GM12878 (cell line): Measurements from ENCODE around the gene REXO1. TPM values are rescaled to one million over a fixed set of nuclear protein-coding genes. Genes with fewer than 3 reads are reported as not detected.
"Not testable (repeated sequence)": the region's sequence is repeated elsewhere in the genome, so short reads cannot be mapped to it uniquely, and the experiment has no call there.

ENCODE experiments used
- ATAC-seq: fragments of 200-7000 bp; cut with Tn5 transposase; 3 replicates; pipeline ENCODE4 v1.9.1; 2020; ENCODE audit warnings: mild to moderate bottlenecking, moderate library complexity
- BruUV-seq: library from RNA; stranded (reverse); fragments of 400-500 nt; replicated peaks from 2 replicates; lab custom pipeline; 2021; lab: Mats Ljungman, UMichigan
- CTCF ChIA-PET: fragments of 300-600 bp; sonication (Branson Sonifier 250); formaldehyde crosslinking; extraction: SDS; loops from one replicate; lab custom pipeline; 2021; ENCODE audit warnings: inconsistent platforms; lab: Yijun Ruan, JAX
- POLR2A ChIA-PET: fragments of 350-600 bp; formaldehyde crosslinking; extraction: SDS; loops from one replicate; lab custom pipeline; 2021; ENCODE audit warnings: inconsistent platforms; lab: Charles Lee
- RAD21 ChIA-PET: fragments of 300-600 bp; sonication (Branson Sonifier 250); formaldehyde crosslinking; loops from one replicate; lab custom pipeline; 2023; ENCODE audit warnings: antibody characterized with exemption; ENCODE audit not compliant: unreplicated experiment; lab: Charles Lee
- SMC1A ChIA-PET: fragments of 300-600 bp; sonication (Branson Sonifier 250); formaldehyde crosslinking; loops from one replicate; lab custom pipeline; 2023; ENCODE audit not compliant: unreplicated experiment, uncharacterized antibody; lab: Charles Lee
- DNase-seq: peaks from one replicate; pipeline ENCODE4 v3.0.0-alpha.2; 2011; ENCODE audit warnings: low read depth, low spot score
- FAIRE-seq: peaks from 3 replicates; lab custom pipeline; 2011; peaks lifted over from hg19 to GRCh38; lab: Jason Lieb, UNC
- H2AFZ ChIP-seq: 2 replicates; pipeline ENCODE4 v1.6.0; 2011; ENCODE audit warnings: low read depth, low read length, control low read depth; ENCODE audit not compliant: control insufficient read depth
- H3K27ac ChIP-seq: 2 replicates; pipeline ENCODE4 v1.5.1; 2011; ENCODE audit warnings: control low read depth; ENCODE audit not compliant: control insufficient read depth, insufficient read depth
- H3K27me3 ChIP-seq, 2 experiments: replicated peaks in 1 of 2; 2 replicates each; pipeline versions ENCODE4 v1.6.0 to v1.6.1; 2011; ENCODE audit warnings: low read length in 1 of 2; ENCODE audit not compliant: control insufficient read depth in 2 of 2, insufficient read depth in 2 of 2
- H3K36me3 ChIP-seq, 2 experiments: 2 replicates each; pipeline ENCODE4 v1.5.1; 2011; ENCODE audit warnings: low read length in 1 of 2; ENCODE audit not compliant: control insufficient read depth in 2 of 2, insufficient read depth in 2 of 2
- H3K4me1 ChIP-seq: 2 replicates; pipeline ENCODE4 v1.6.1; 2011; ENCODE audit warnings: mild to moderate bottlenecking, low read length, moderate library complexity, mixed read lengths; ENCODE audit not compliant: control insufficient read depth, insufficient read depth
- H3K4me2 ChIP-seq: 2 replicates; pipeline ENCODE4 v1.6.0; 2011; ENCODE audit warnings: control low read depth; ENCODE audit not compliant: control insufficient read depth, insufficient read depth
- H3K4me3 ChIP-seq: fragments of 200-600 bp; sonication (generic); 2 replicates; pipeline ENCODE4 v1.5.1; 2016
- H3K79me2 ChIP-seq: 2 replicates; pipeline ENCODE4 v1.6.0; 2011; ENCODE audit warnings: low read length; ENCODE audit not compliant: control insufficient read depth, insufficient read depth
- H3K9ac ChIP-seq: 2 replicates; pipeline ENCODE4 v1.8.0; 2011; ENCODE audit warnings: low read length, control low read depth, mixed read lengths; ENCODE audit not compliant: control insufficient read depth, insufficient read depth
- H3K9me3 ChIP-seq: replicated peaks from 3 replicates; pipeline ENCODE4 v1.5.1; 2011; ENCODE audit warnings: mild to moderate bottlenecking, low read length; ENCODE audit not compliant: control insufficient read depth, insufficient read depth
- H4K20me1 ChIP-seq: 2 replicates; pipeline ENCODE4 v1.6.0; 2011; ENCODE audit not compliant: control insufficient read depth, insufficient read depth
- BHLHE40 ChIP-seq, 2 experiments: fragments of 450-650 bp in 1 of 2; IDR thresholded peaks; 2 replicates each; pipeline ENCODE4 v1.6.1; 2011 to 2017; ENCODE audit warnings: low read depth in 2 of 2, borderline replicate concordance in 1 of 2, improper control_type of control experiment in 1 of 2, low read length in 1 of 2, mild to moderate bottlenecking in 1 of 2
- ESRRA ChIP-seq: IDR thresholded peaks from 2 replicates; pipeline ENCODE4 v1.6.1; 2012; ENCODE audit warnings: mild to moderate bottlenecking, low read length, improper control_type of control experiment
- SMC3 ChIP-seq: IDR thresholded peaks from 2 replicates; pipeline ENCODE4 v1.6.1; 2011; ENCODE audit warnings: low read length, improper control_type of control experiment, borderline replicate concordance
- WGBS: methylation state at CpG from one replicate; pipeline ENCODE4 v1.1.6; 2016; ENCODE audit warnings: low lambda C conversion rate; ENCODE audit not compliant: insufficient replicate concordance, insufficient coverage; ENCODE audit errors: missing lambda C conversion rate; 5-methylcytosine and 5-hydroxymethylcytosine counted together
- in situ Hi-C: fragments of 300-500 bp; cut with MboI; formaldehyde crosslinking; loops from 9 replicates; pipeline ENCODE4 v1.14.3; 2018; ENCODE audit warnings: mixed read lengths
- intact Hi-C: fragments of 100-400 bp; cut with micrococcal nuclease; formaldehyde crosslinking; loops from one replicate; pipeline ENCODE4 v1.14.2; 2022; ENCODE audit not compliant: unreplicated experiment
- polyA plus RNA-seq, 11 experiments: library from polyadenylated mRNA; depleted of rRNA in 4 of 11; unstranded in 6 of 11; stranded (reverse) in 5 of 11; fragments of >200 nt; fragmentation: Nextera tagmentation in 4 of 11; fragmentation: Illumina TruSeq in 1 of 11; extraction: Ambion mirVana in 4 of 11; extraction: Trizol in 1 of 11; gene quantifications; 1 replicate in 1 of 11; 2 replicates in 10 of 11; pipeline versions ENCODE4 v1.2.1 to v1.2.3, GENCODE V29; 2011 to 2016; ENCODE audit warnings: inconsistent platforms in 2 of 11, missing spikeins in 2 of 11, low read depth in 1 of 11
- total RNA-seq, 4 experiments: library from RNA; depleted of rRNA in 3 of 4; stranded (reverse); fragments of >200 nt in 3 of 4; fragmentation: Illumina TruSeq in 1 of 4; extraction: Trizol in 1 of 4; gene quantifications; 2 replicates each; pipeline versions ENCODE4 v1.2.1 to v1.2.3, GENCODE V29; 2013 to 2021

REXO1 gene
- total and polyA plus RNA-seq, 10 of the 15 experiments (the other 5 are each of a cell fraction or from before 2014, with no cell fraction given), result 0.03 to 45.2 (median 8.4) TPM

DNA sequence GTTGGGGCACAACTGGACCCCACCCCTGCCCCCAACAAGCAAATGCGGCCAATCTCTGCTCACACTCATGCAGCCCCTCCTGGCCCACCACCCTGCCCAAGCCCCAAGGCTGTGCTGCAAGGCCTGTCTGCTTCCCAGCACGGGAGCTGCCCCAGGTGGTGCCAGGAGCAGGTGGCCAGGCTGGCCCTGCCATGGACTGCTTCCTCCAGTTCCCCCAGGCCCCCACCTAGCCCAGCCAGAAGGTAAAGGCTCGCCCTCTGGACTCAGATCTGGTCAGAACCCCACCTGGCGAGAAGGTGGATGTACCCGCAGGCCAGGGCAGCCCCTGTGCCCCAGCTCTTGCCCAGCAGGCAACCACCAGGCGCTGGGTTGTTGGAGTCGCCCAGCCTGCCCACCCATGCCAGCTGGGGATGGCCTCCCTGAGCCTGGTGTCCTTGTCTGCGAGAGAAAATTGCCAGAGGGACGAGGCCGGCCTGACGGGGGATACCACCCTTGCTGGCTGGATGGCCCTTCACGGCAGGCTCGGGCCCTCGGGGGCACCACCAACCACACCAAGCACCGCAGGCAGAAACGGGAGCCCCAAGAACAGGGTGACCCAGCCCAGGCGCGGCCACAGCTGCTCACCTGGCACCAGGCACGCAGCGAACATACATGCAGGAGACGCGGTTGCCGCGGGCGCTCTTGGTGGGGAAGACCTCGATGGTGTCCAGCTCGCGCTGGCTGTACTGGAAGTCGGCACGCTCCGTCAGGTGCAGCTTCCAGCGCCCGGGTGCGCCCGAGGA is 32.5 kb upstream of the REXO1 start:
- no peak overlapping the region for H3K27ac ChIP-seq
- H3K4me3 ChIP-seq, result no peak overlapping the region
- peaks cover 0 to 6% of the 10 kb centered on the region in 2 experiments; a peak in 2 of 4 replicates for H3K36me3 ChIP-seq
- intact Hi-C loops, result no loop called here
- in situ Hi-C loops, result no loop called here
- H3K79me2 ChIP-seq, result peaks cover 37% of the 10 kb centered on the region
- peaks cover 24% of the 10 kb centered on the region for H3K4me1 ChIP-seq
- TF ChIP-seq ESRRA, result no peak
- no peak for TF ChIP-seq SMC3
- no peak for TF ChIP-seq BHLHE40 (IDR thresholded peaks at IDR 0.05; ENCODE audit: borderline replicate concordance in 1 of 2, low read depth in 2 of 2, low read length in 1 of 2)
- H3K9me3 ChIP-seq, result no peaks in the 10 kb centered on the region
- FAIRE-seq, result no peak
- RAD21 ChIA-PET, result no interaction called here
- no peak overlapping the region for H3K4me2 ChIP-seq
- SMC1A ChIA-PET, result interaction anchor here (0.5 kb wide), 1 partner anchor 132 kb away, joined by 3 read pairs; no protein-coding TSS in a partner anchor
- WGBS, result 91% methylated on average over 31 of the region's 35 CpGs
- POLR2A ChIA-PET, result interaction anchor here (0.6 kb wide), 1 partner anchor 704 kb away, joined by 9 read pairs; no protein-coding TSS in a partner anchor
- no peaks in the 10 kb centered on the region for H3K27me3 ChIP-seq
- ATAC-seq, result no peak
- no peak for DNase-seq
- no TSS peak for BruUV-seq
- no peak overlapping the region for H2AFZ ChIP-seq
- H4K20me1 ChIP-seq, result peaks cover 9% of the 10 kb centered on the region; the same call in 1 of the 2 replicates
- CTCF ChIA-PET, result no interaction called here
- H3K9ac ChIP-seq, result no peak overlapping the region

DNA sequence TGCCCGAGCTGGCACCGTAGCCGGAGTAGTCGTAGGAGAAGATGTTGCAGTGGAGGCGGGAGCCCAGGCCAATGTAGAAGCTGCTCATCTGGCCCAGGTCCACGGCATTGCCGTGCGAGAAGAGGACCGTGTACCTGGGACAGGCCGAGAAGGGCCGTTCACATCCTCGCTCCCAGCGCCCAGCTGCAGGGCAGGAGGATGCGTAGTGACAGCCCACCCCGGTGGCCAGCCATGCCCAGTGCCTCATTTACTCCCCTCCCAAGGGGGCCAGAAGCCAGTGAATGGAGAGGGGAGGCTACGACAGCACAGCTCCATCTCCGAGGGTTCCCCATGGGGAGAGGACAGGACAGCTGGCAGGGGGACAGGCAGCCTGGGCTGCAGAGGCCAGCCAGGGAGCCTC is 31.7 kb upstream of the REXO1 start:
- H3K79me2 ChIP-seq, result peaks cover 43% of the 10 kb centered on the region
- H3K9ac ChIP-seq, POLR2A ChIA-PET, H3K4me3 ChIP-seq, H3K9me3 ChIP-seq, in situ Hi-C loops, FAIRE-seq, BruUV-seq, H2AFZ ChIP-seq, H3K4me2 ChIP-seq, H3K27ac ChIP-seq, SMC1A ChIA-PET, intact Hi-C loops, ATAC-seq, H4K20me1 ChIP-seq, H3K36me3 ChIP-seq, RAD21 ChIA-PET, CTCF ChIA-PET, DNase-seq, H3K27me3 ChIP-seq: not testable (repeated sequence)
- WGBS, result 83% methylated on average over 13 of the region's 17 CpGs
- H3K4me1 ChIP-seq, result peaks cover 24% of the 10 kb centered on the region

GRCh38 chr19:1878583-1878982 is 30.3 kb upstream of the REXO1 start:
- H3K4me2 ChIP-seq, H3K27ac ChIP-seq, SMC1A ChIA-PET, in situ Hi-C loops, H3K4me3 ChIP-seq, BruUV-seq, RAD21 ChIA-PET, ATAC-seq, CTCF ChIA-PET, H3K27me3 ChIP-seq, H3K9me3 ChIP-seq, intact Hi-C loops, FAIRE-seq, POLR2A ChIA-PET, H3K36me3 ChIP-seq, H3K9ac ChIP-seq, DNase-seq, H2AFZ ChIP-seq, H4K20me1 ChIP-seq: not testable (repeated sequence)
- Histone ChIP-seq H3K79me2 (peaks cover 43% of the 10 kb centered on the region), H3K4me1 (peaks cover 20% of the 10 kb centered on the region)
- WGBS, result 66% methylated on average over 7 of the region's 8 CpGs
